ENCODE measurements around the gene IFNLR1.

GRCh38 chr1:24157918-24158481, 29.1 kb downstream of the IFNLR1 start:
- TF ChIP-seq, protein P1, sequence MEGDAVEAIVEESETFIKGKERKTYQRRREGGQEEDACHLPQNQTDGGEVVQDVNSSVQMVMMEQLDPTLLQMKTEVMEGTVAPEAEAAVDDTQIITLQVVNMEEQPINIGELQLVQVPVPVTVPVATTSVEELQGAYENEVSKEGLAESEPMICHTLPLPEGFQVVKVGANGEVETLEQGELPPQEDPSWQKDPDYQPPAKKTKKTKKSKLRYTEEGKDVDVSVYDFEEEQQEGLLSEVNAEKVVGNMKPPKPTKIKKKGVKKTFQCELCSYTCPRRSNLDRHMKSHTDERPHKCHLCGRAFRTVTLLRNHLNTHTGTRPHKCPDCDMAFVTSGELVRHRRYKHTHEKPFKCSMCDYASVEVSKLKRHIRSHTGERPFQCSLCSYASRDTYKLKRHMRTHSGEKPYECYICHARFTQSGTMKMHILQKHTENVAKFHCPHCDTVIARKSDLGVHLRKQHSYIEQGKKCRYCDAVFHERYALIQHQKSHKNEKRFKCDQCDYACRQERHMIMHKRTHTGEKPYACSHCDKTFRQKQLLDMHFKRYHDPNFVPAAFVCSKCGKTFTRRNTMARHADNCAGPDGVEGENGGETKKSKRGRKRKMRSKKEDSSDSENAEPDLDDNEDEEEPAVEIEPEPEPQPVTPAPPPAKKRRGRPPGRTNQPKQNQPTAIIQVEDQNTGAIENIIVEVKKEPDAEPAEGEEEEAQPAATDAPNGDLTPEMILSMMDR (IDR thresholded peaks at IDR 0.05) = no peak
- TF ChIP-seq POLR2AphosphoS5 (IDR thresholded peaks at IDR 0.05) = no peak
- no peak for TF ChIP-seq POLR2A (IDR thresholded peaks at IDR 0.05)

Measured in transverse colon (tissue), 4 donors.